NCI-H510A (cell line): ENCODE measurements around the gene SZT2.

Experiments used
- DNase-seq: peaks from one replicate; lab custom pipeline; 2025; lab: John Stamatoyannopoulos, UW

Gene SZT2

GRCh38 chr1:43423672-43424550, 34.2 kb downstream of the SZT2 start:
- no peak for DNase-seq

- DNase-seq = no peak
Observed at GRCh38 chr1:43425045-43425444, 35.3 kb downstream of the SZT2 start.

- DNase-seq = no peak
Observed at GRCh38 chr1:43426221-43426620, 36.5 kb downstream of the SZT2 start.

GRCh38 chr1:43427524-43427923, 37.8 kb downstream of the SZT2 start:
- peak; percentile 98 for DNase-seq

GRCh38 chr1:43427941-43428340, 38.2 kb downstream of the SZT2 start:
- DNase-seq = no peak

GRCh38 chr1:43430831-43431230, 41.1 kb downstream of the SZT2 start:
- DNase-seq = no peak

- no peak for DNase-seq
Observed at GRCh38 chr1:43431676-43432075, 42.0 kb downstream of the SZT2 start.

GRCh38 chr1:43432171-43432860, 42.6 kb downstream of the SZT2 start:
- no peak for DNase-seq

- DNase-seq = no peak
Observed at GRCh38 chr1:43432907-43433306, 43.2 kb downstream of the SZT2 start.

- no peak for DNase-seq
Observed at GRCh38 chr1:43434256-43434655, 44.6 kb downstream of the SZT2 start.

GRCh38 chr1:43435146-43436145, 45.7 kb downstream of the SZT2 start:
- DNase-seq = no peak

- no peak for DNase-seq
Observed at GRCh38 chr1:43436371-43436770, 46.7 kb downstream of the SZT2 start.

GRCh38 chr1:43437031-43437973, 47.6 kb downstream of the SZT2 start:
- no peak for DNase-seq

GRCh38 chr1:43438006-43438405, 48.3 kb downstream of the SZT2 start:
- no peak for DNase-seq

GRCh38 chr1:43438576-43438952, 48.9 kb downstream of the SZT2 start:
- no peak for DNase-seq

- no peak for DNase-seq
Observed at GRCh38 chr1:43438953-43439581, 49.4 kb downstream of the SZT2 start.

GRCh38 chr1:43439781-43440180, 50.1 kb downstream of the SZT2 start:
- DNase-seq = peak; percentile 100

- DNase-seq = peak; percentile 95
Observed at GRCh38 chr1:43440358-43440757, 50.7 kb downstream of the SZT2 start.

- DNase-seq = no peak
Observed at GRCh38 chr1:43441166-43441893, 51.6 kb downstream of the SZT2 start.
